ENCODE data around the gene EIPR1.
"Not testable (repeated sequence)": the region's sequence is repeated elsewhere in the genome, so short reads cannot be mapped to it uniquely, and the experiment has no call there.

Gene EIPR1

GRCh38 chr2:3185256-3185655 lies 192.4 kb downstream of the EIPR1 start:
- no peak for DNase-seq

- no peak for DNase-seq
Measured at GRCh38 chr2:3184167-3184566, 193.5 kb downstream of the EIPR1 start.

- no peak for DNase-seq
Measured at GRCh38 chr2:3183766-3184165, 193.9 kb downstream of the EIPR1 start.

GRCh38 chr2:3182848-3183247 lies 194.8 kb downstream of the EIPR1 start:
- DNase-seq = no peak

- no peak for DNase-seq
Measured at GRCh38 chr2:3181416-3182010, 196.1 kb downstream of the EIPR1 start.

- not testable (repeated sequence) for DNase-seq
Measured at GRCh38 chr2:3180909-3181221, 196.8 kb downstream of the EIPR1 start.

- no peak for DNase-seq
Measured at GRCh38 chr2:3180082-3180908, 197.3 kb downstream of the EIPR1 start.

- DNase-seq = no peak
Measured at GRCh38 chr2:3179626-3180025, 198.0 kb downstream of the EIPR1 start.

GRCh38 chr2:3179208-3179607 lies 198.4 kb downstream of the EIPR1 start:
- no peak for DNase-seq

GRCh38 chr2:3178578-3179031 lies 199.0 kb downstream of the EIPR1 start:
- no peak for DNase-seq

- no peak for DNase-seq
Measured at GRCh38 chr2:3177891-3178577, 199.6 kb downstream of the EIPR1 start.

GRCh38 chr2:3176869-3177255 lies 200.8 kb downstream of the EIPR1 start:
- DNase-seq = no peak

GRCh38 chr2:3176071-3176868 lies 201.3 kb downstream of the EIPR1 start:
- DNase-seq = no peak

- DNase-seq = no peak
Measured at GRCh38 chr2:3175568-3175955, 202.1 kb downstream of the EIPR1 start.

GRCh38 chr2:3174626-3175567 lies 202.7 kb downstream of the EIPR1 start:
- DNase-seq = no peak

- no peak for DNase-seq
Measured at GRCh38 chr2:3173031-3173430, 204.6 kb downstream of the EIPR1 start.

GRCh38 chr2:3172265-3172935 lies 205.2 kb downstream of the EIPR1 start:
- DNase-seq = no peak

GRCh38 chr2:3171564-3172264 lies 205.9 kb downstream of the EIPR1 start:
- no peak for DNase-seq

GRCh38 chr2:3170792-3171455 lies 206.7 kb downstream of the EIPR1 start:
- no peak for DNase-seq

All from activated CD4-positive, CD25-positive, alpha-beta regulatory T cell (primary cell).